SKM-1 treated with dmso at 0.1 percent for 144 hours (cell line): ENCODE measurements around the gene ARSG.

Experiments used
- DNase-seq: peaks from one replicate; lab custom pipeline; 2025; ENCODE audit not compliant: unreplicated experiment; lab: John Stamatoyannopoulos, UW

Gene ARSG

GRCh38 chr17:68424203-68424602 is 132.9 kb downstream of the ARSG start:
- DNase-seq = no peak

GRCh38 chr17:68424861-68425260 is 133.6 kb downstream of the ARSG start:
- no peak for DNase-seq

GRCh38 chr17:68425979-68426378 is 134.7 kb downstream of the ARSG start:
- no peak for DNase-seq

- no peak for DNase-seq
Observed at GRCh38 chr17:68427575-68427974, 136.3 kb downstream of the ARSG start.

- no peak for DNase-seq
Observed at GRCh38 chr17:68428498-68429172, 137.3 kb downstream of the ARSG start.

- DNase-seq = no peak
Observed at GRCh38 chr17:68429881-68430280, 138.6 kb downstream of the ARSG start.

- no peak for DNase-seq
Observed at GRCh38 chr17:68431045-68431608, 139.8 kb downstream of the ARSG start.

- peak; percentile 13 for DNase-seq
Observed at GRCh38 chr17:68431661-68432071, 140.4 kb downstream of the ARSG start.

GRCh38 chr17:68432086-68432864 is 141.0 kb downstream of the ARSG start:
- no peak for DNase-seq

- no peak for DNase-seq
Observed at GRCh38 chr17:68433211-68433610, 141.9 kb downstream of the ARSG start.

- no peak for DNase-seq
Observed at GRCh38 chr17:68433911-68434508, 142.7 kb downstream of the ARSG start.

GRCh38 chr17:68435361-68435760 is 144.1 kb downstream of the ARSG start:
- DNase-seq = no peak

GRCh38 chr17:68435876-68436842 is 144.9 kb downstream of the ARSG start:
- DNase-seq = peak; percentile 68

- peak; percentile 61 for DNase-seq
Observed at GRCh38 chr17:68437979-68438822, 146.9 kb downstream of the ARSG start.

GRCh38 chr17:68439656-68440290 is 148.5 kb downstream of the ARSG start:
- DNase-seq = no peak

GRCh38 chr17:68440526-68440925 is 149.2 kb downstream of the ARSG start:
- DNase-seq = no peak

- peak; percentile 55 for DNase-seq
Observed at GRCh38 chr17:68441070-68441770, 149.9 kb downstream of the ARSG start.

- no peak for DNase-seq
Observed at GRCh38 chr17:68443972-68444464, 152.7 kb downstream of the ARSG start.
